Measurements from ENCODE around the gene FAM3A.

FAM3A gene

DNA sequence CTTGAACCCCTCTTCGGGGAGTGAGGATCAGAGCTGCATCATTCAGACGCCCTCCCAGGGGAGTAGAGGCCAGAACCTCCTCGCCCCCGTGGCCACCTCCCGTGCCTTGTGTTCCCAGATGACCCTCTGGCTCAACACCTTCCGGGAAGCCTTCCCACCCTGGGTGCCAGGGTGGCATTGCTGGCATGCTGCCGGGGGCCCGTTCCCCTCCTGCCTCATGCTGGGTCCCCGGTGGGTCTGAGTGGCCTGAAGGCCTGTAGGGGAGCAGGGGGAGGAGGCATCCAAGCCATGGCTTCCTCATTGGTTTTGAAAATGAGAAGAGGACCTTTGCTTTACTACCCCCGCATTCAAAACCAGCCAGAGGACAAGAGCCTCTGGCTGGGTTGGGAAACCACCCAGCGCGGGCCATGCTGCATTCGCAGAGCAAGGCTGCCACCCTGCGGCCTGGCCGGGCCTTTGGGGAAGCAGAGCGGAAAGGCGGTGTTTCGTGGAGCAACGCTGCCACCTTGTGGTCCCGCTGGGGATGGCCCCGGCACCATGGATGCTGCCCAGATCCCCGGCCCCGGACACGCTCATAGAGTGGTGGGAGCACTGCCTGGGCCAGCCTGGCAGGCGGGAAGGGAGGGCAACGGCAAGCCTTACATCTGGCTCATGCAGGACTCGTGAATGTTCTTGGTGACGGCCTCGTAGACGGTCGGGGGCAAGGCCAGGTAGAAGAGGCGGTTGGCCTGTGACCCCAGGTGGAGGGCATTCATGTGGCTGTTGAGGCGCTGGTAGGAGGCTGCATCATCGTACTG is 18.7 kb upstream of the FAM3A start:
- DNase-seq: peak; percentile 91

GRCh38 chrX:154532690-154533089 is 16.7 kb upstream of the FAM3A start:
- DNase-seq: no peak

- no peak for DNase-seq
These were observed 15.6 kb upstream of the FAM3A start for GRCh38 chrX:154531626-154532025.

- DNase-seq: no peak
These were observed 14.3 kb upstream of the FAM3A start for GRCh38 chrX:154530286-154530685.

GRCh38 chrX:154529206-154529612 is 13.2 kb upstream of the FAM3A start:
- no peak for DNase-seq

DNA sequence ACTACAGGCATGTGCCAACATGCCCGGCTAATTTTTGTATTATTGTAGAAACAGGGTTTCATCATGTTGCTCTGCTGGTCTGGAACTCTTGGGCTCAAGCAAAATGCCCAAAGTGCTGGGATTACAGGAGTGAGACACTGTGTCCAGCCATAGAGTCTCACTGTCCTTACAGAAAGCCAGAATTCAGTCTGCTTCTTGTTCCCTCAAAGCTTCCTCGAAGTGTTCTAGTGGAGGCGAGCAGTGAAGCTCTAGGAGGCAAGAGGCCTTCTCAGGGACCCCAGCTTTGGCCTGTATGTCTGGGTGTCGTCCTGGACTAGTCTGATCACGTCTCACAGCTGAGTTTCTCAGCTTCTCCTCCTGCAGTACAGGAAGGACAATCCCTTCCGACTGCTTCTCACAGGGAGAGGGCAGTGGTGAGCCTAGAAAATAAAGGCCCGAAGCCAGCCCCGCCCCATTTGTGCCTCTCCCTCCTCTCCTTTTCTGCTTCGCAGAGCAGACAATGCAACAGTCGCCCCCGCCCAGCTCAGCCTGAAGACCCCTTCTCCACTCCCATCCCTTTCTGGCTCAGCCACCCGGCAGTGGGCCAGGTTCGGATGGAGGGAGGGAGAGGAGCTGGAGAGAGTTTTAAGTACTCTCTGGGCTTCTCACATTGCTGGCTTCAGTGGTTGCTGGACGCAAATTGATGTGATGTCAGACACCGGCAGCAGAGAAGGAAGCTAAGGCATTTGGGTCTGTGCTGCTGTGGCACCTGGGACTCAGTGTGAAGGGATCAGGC is 11.1 kb upstream of the FAM3A start:
- peak; percentile 33 for DNase-seq

- DNase-seq: no peak
These were observed 9.8 kb upstream of the FAM3A start for GRCh38 chrX:154525606-154526490.

GRCh38 chrX:154519389-154519788 is 3.4 kb upstream of the FAM3A start:
- DNase-seq: no peak

DNA sequence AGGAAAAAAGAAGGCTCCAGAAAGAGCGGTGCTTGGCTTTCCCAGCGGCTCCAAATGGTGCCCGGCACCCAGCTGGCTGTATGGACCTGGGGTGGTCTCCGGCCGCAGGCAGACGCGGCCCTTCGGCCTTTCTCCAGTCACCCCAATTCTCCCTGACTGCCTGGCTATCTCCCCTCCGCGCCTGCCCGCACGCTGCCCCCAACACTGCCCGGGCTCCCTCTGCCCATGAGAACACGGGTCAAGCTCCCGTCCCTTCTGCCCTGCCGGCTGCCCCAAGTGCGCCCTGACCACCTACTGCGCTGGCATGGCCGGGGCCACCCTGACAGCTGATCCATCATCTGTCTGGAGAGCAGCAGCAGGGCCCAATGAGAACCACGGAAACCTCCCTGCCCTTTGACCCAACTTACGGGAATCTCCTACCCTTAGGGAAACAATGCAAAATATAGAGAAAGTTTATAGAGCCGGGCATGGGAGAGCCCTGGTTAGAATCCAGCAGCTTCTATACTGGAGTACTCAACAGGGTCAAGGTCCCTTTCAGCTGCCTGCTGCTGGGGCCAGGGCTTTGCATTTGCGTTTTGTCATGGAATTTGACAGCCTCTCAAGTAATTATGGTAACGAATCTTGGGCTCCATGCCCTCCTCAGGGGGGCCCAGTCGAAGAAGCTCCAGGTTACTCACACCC is 1.2 kb upstream of the FAM3A start:
- no peak for DNase-seq

- DNase-seq: no peak
These were observed 646 bp upstream of the FAM3A start for GRCh38 chrX:154516656-154517100.

DNA sequence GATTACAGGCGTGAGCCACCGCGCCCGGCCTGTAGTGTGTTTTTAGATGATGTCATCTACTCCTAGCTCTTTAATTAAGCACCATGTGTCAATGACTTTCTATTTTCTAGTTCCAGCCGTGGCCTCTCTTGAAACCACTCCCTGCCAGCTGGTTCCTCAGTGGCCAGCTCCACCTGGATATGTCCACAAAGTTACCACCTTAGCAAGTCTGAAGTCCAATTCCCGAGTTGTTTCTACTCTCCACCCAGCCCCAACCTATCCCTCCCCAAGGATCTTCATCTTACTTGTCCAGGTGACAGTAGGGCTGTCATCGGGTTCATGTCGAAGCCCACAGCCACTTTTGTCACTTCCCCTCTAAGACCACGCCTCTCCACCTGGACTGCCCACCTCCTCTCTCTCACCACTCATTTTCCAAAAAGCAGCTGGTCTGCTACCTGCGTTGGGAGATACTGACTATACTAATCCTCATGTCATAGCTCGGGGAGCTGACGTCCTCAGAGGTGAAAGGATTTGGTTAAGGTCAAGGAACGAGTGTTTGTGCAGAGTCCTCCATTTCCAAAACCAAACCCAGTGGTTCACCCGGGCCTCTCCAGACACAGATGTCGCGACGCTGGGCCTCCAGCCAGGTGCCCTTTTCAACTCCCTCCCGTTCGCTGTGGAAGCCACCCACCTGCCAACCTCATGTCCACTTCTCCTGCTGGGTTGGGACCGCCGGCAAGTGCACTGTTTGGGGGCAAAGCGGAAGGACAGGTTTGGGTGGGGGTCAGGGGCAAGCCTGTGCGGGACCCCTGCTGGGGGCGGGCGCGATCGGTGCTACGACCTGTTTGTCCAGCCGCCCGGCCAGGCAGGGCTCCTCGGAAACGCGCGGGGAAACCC is 704 bp downstream of the FAM3A start:
- DNase-seq: no peak

GRCh38 chrX:154513716-154514115 is 2.3 kb downstream of the FAM3A start:
- DNase-seq: no peak

GRCh38 chrX:154512879-154513553 is 3.0 kb downstream of the FAM3A start:
- DNase-seq: no peak

- DNase-seq: no peak
These were observed 4.3 kb downstream of the FAM3A start for GRCh38 chrX:154511761-154512160.

GRCh38 chrX:154509455-154509854 is 6.6 kb downstream of the FAM3A start:
- DNase-seq: no peak

DNA sequence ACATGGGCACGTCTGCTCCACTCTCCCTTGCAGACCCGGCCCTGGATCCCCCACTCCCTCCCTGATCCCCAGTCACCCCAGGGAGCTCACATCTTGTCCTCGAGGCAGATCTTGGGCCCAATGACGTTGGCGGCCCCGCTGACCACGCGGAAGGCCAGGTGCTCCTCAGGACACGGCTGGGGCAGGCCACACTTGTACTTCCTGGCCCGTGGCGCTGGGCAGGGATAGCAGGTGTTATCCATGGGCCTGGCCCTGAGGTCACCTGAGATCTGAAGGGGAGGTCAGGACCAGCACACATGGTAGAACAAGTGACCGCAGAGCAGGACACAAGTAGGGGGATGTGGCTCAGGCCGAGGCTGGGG is 7.7 kb downstream of the FAM3A start:
- DNase-seq: no peak

DNA sequence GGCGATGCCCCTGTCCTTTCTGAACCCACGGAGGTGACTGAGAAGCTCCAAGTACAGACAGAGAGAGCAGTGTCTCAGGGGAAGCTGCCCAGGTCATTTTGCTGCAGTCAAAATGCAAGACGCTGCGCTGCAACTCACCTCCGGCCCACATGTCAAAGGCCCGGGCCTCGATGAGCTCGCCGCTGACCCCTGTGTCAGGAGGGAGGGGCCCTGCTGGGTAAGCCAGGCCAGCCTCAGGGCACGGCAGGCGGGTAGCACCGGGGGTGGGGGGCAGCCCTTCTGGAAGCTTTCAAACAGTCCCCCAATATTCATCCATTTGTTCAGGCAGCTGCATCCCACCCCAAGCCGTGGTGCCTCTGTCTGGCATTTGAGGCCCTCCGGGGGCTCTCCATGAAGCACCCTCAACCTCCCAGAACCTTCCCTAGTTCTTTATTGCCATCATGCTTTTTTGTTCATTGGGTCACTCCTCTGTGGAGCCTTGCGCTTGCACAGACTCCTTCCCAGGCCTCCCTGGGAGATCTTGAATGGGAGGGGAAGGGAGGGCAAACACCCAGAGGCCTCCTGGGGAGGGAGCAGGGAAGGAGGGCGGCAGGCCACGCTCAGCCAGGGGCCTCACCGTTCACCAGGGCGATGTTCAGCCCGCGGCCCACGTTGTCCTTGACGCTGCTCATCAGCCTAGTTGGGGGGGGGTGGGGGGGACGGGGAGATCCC is 8.2 kb downstream of the FAM3A start:
- DNase-seq: no peak

GRCh38 chrX:154506483-154507332 is 9.3 kb downstream of the FAM3A start:
- no peak for DNase-seq

DNA sequence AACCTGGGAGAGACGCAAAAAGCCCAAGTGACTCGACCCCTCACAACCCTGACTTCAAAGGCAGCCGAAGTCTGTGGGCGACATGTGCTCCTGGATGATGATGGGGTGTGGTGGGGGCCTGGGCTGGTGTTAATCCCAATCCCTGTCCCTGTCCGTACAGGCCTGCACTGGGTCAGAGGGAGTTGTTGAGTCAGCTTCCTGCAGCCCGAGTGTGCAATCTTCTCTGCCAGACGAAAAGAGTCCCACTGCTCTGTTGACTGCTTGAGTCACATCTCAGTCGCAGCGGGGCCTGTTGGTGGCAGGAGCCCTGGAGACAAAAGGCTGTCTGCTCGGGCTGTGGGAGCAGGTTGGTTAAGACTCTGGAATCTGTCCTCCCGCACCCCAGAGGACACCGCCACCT is 10.3 kb downstream of the FAM3A start:
- no peak for DNase-seq

All from effector CD4-positive, alpha-beta T cell (primary cell).